ENCODE measurements around the gene PRG2.

DNA sequence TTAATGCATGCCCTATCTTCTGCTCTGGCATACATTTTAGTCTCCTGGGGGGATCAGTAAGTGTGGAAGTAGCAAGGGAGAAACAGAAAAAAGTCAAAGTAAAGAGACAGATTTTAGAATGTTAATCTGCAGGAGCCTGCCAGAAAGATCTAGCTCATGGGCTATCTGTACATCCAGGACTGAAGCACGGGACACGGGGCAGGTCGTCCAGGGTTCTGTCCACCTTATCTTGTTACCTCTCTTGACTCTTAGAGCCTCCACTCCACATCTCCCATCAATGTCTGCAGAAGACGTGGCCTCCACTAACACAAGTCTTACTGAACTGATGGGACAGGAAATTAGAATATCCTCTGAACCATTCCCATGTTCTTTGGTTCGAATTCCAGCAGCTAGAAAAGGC, 38.2 kb upstream of the PRG2 start:
- TF ChIP-seq, protein P1, sequence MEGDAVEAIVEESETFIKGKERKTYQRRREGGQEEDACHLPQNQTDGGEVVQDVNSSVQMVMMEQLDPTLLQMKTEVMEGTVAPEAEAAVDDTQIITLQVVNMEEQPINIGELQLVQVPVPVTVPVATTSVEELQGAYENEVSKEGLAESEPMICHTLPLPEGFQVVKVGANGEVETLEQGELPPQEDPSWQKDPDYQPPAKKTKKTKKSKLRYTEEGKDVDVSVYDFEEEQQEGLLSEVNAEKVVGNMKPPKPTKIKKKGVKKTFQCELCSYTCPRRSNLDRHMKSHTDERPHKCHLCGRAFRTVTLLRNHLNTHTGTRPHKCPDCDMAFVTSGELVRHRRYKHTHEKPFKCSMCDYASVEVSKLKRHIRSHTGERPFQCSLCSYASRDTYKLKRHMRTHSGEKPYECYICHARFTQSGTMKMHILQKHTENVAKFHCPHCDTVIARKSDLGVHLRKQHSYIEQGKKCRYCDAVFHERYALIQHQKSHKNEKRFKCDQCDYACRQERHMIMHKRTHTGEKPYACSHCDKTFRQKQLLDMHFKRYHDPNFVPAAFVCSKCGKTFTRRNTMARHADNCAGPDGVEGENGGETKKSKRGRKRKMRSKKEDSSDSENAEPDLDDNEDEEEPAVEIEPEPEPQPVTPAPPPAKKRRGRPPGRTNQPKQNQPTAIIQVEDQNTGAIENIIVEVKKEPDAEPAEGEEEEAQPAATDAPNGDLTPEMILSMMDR (IDR thresholded peaks at IDR 0.05 in 4 of 5, conservative IDR thresholded peaks at IDR 0.05 in 1 of 5), result no peak
- no peak for TF ChIP-seq POLR2A (IDR thresholded peaks at IDR 0.05)
